HG03175 (cell line): Measurements from ENCODE around the gene DDC.
A peak's percentile ranks its signal among the peaks of the same experiment; 100 is the strongest.

Experiments
- ATAC-seq: cut with Tn5 transposase; IDR thresholded peaks from one replicate; pipeline ENCODE4 v1.9.1; 2021; ENCODE audit warnings: mild to moderate bottlenecking, moderate library complexity; ENCODE audit not compliant: unreplicated experiment

Gene DDC, protein sequence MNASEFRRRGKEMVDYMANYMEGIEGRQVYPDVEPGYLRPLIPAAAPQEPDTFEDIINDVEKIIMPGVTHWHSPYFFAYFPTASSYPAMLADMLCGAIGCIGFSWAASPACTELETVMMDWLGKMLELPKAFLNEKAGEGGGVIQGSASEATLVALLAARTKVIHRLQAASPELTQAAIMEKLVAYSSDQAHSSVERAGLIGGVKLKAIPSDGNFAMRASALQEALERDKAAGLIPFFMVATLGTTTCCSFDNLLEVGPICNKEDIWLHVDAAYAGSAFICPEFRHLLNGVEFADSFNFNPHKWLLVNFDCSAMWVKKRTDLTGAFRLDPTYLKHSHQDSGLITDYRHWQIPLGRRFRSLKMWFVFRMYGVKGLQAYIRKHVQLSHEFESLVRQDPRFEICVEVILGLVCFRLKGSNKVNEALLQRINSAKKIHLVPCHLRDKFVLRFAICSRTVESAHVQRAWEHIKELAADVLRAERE

DNA sequence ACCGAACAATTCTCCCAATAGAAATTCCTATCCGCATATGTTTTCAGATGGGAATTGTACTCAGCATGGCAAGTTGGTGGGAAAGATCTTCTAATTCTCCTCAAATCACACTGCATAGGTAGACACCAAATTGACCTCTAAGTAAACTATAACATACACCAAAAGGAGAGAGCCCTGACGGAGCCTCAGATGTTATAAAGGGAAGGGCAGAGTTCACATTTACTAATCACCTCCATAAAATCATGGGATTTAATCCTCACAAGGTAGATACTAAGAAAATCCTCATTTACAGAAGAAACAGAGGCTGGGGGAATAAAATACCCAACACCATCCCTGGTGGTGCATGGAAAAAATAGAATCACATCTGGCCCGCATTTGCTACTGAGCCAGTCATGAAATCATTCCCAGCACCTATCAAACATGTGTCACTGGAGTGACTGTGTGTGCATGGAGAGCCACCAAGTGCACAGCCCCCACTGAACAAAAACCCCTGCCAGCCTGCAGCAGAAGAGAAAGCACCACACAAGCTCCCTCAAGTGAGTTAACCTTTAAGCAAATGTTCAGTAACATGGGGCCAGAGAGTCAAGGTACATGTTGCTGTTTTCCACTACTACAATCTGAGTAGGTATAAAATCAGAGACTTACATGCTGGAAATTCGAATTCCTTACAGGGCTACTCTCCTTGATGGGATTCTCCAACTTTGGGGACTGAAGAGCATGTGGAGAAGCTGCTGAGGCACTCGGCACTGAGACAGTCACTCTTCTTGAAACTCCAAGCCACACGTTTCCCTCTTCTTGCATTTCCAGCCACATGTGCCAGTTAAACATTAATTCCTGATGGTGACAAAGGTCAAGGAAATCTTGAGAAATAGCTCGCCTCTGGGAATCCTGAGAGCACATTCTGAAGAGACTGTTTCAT is at the start of gene DDC:
Gene DDC, minus strand, starts transcription at position 766 of the 919 bp plus-strand sequence. CDS start 21,320 bp downstream, outside the sequence.
- no peak for ATAC-seq

- ATAC-seq: no peak
Observed at GRCh38 chr7:50613473-50613872, 48.3 kb upstream of the DDC start.

- no peak for ATAC-seq
Observed at GRCh38 chr7:50612704-50613103, 47.5 kb upstream of the DDC start.

- peak; percentile 79 for ATAC-seq
Observed at GRCh38 chr7:50610521-50611277, 45.5 kb upstream of the DDC start.

DNA sequence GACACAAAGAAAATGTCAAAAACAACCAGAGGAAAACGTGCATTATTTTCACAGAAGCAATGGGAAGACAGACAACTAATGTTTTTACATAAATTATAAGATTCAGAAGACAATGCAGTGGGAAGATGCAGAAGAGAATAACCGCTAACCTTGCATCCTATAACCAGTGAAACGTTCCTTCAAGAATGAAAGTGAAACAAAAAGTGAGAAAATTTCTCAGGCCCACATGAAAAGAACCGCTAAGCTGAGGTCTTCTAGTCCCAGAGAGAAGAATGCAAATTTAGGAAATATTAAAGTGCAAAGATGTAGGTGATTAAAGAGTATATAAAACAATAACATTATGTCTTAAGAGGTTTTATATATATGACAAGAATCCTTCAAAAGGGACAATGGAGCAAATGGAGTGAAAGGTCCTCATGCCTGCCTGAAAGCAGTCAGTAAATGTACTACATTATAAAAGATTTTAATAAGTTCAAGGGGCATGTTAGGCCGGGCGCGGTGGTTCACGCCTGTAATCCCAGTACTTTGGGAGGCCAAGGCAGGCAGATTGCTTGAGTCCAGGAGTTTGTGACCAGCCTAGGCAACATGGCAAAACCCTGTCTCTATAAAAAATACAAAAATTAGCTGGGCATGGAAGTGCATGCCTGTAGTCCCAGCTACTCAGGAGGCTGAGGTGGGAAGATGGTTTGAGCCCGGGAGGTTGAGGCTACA is 43.1 kb upstream of the DDC start:
- ATAC-seq: no peak

- no peak for ATAC-seq
Observed at GRCh38 chr7:50607524-50608125, 42.4 kb upstream of the DDC start.

- ATAC-seq: no peak
Observed at GRCh38 chr7:50605059-50605458, 39.9 kb upstream of the DDC start.

DNA sequence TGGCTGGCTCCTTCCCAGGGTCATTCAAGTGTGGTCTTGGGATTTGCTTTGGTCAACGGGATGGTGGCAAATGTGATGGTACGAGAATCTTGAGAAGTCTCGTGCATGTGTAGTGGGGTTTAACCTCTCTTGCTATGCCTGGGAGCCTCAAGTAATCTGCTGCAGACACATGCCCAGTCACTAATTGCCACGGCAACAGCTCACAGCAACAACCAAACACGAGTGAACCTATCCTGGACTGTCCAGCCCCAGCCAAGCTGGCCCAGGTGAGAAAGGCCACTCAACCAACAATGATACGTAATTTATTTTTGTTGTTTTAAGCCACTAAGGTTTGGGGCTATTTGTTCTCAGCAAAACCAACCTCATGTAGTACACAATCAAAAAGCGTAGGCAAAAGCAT is 38.1 kb upstream of the DDC start:
- no peak for ATAC-seq

DNA sequence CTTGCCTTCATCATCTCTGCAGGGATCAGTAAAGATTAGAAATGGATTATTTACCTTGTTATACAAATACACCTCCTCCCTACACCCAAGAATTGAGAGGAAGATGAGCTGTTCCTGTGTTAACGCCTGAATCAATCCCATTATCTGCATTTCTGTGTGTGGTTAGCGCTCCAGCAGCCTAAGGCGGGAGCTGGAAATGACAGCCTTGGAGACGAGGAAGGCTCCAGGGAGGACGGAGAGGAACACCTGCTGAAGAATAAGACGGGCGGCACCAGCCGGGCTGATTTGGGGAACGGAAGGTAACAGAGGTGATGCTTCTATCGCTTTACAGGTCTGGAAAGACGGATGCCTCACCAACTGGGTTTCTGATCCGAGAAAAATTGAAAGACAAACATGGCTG is 34.2 kb upstream of the DDC start:
- ATAC-seq: no peak

GRCh38 chr7:50598460-50599343 is 33.5 kb upstream of the DDC start:
- no peak for ATAC-seq

DNA sequence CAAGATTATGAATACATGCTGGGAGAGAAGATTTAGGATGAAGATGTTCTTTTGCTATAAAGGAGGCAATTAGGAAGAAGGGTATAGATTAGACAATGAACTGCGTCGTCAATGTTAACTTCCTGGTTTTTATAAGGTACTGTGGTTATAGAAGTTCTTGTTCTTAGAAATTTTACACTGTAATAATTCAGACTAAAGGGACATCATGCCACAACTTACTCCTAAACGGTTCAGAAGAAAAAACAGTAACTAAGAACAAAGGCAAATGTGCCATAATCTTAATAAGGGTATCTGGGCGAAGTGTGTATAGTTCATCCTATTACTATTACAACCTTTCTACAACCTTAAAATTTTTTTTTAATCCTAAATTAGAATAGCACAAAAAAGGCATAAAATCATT is 31.3 kb upstream of the DDC start:
- no peak for ATAC-seq

DNA sequence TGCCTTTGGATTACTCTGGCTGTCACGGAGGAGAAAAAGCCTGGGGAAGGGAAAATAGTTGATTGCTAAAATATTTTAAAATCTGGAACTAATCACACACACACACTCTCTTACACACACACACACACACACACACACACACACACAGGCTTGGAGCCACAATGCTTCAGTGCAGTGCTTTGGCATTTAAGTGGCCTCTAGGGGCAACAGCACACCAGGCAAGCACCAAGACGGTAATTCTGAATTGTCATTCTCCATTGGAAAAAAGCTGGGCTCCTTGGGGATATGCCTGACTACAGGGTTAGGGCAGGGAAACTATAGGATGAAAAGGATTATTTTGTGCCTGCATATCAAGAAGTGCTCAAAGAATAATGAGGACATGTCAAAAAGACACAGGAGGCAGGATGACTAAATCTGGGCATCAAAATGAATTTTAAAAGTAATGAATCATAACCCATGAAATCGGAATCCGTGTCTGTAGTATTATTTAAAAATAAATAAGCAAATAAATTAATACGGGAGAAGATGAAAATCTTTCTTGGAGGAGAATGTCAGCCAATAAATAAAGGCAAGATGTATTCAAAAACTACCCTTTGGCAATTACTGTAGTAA is 30.4 kb upstream of the DDC start:
- peak; percentile 17 for ATAC-seq

DNA sequence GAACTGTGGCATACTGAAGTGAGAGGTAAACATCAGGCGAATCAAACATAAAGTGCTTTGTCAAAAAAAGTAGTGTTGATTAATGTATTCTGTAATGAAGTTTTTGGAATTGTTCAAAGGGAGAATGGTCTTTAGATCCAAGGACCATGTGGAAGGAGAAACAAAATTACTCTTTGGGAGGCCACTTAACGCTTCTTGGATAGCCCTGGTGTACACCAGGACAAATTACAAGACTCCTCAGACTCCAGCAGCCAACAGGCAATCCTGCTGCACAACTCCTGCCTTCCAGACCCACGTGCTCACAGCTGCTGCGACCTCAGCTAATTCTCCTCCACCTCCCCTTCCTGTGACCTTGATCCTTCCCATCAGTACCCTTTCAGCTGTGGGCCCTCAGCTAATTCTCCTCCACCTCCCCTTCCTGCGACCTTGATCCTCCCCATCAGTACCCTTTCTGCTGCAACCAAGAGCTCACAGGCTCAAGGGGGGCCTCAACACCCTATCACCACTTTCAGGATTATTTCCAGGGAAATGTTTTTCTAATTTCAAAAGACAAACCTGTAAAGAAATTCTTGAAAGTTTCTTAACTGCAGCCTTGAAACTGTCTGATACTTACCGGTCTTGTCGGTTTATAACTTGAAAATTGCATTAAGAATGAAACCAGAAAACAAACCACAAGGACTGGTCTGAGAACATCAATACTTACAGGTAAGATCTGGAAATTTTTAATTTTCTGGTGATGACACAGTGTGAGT is 29.7 kb upstream of the DDC start:
- peak; percentile 52 for ATAC-seq

DNA sequence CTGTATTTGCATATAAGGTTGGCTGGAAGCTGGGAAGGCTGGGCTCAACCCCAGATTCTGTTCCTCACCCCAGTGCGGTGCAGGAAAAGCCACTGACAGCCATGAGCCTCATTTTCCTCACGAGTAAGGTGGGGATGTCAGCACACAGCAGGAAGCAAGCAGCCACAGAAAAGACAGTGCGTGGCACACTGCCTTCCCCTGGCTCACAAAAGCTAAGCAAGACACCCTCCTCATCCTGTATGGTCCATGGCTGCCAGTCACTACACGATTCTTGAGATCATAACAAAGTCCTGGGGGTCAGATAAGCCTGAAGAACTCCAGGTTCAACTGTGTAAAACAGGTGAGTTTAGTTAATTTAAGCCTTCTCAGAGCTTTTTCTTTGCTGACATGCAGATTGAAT is 28.9 kb upstream of the DDC start:
- ATAC-seq: no peak

DNA sequence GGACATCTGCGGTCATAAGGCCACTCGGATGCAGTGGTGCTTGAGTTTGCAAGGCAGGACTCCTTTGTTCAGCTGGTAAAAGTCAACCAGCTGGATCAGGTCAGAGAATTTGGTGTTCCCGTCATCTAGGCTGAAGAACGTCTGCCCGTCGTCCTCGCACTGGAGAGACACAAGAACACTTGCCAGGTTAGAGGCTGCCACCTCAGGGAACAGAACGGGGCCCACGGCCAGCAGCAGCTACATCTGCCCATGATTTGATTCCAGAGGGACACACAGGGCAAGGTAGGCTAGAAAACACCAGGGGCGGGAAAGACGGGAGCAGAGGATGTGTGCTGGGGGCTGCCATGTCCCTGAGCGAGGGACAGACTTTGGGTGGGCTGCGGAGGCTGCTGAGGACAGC is 27.7 kb upstream of the DDC start:
- no peak for ATAC-seq

- ATAC-seq: peak; percentile 64
Observed at GRCh38 chr7:50591480-50592438, 26.6 kb upstream of the DDC start.

DNA sequence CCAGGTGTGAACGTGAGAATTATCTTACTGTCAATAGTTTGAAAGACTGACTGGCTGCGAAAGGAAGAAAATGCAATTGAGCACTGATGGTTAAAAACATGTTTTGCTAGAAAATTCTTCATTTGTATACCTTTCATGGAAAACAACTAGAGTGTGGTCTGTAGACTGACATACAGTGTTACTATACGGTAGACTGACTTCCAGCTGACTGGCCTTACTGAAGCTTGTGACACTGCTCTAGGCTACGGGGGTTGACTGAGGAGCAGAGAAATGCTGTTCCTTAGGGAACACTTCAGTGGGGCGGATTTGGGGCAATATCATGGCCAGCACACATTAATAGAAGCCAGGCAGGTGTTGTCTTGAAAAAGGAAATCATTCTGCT is 25.9 kb upstream of the DDC start:
- ATAC-seq: no peak
